B cell (primary cell): ENCODE measurements around the gene RNF126. TPM values are rescaled to one million over a fixed set of nuclear protein-coding genes. Genes with fewer than 3 reads are reported as not detected.
A peak's percentile ranks its signal among the peaks of the same experiment; 100 is the strongest.

Experiments
- ATAC-seq: fragments of 200-7000 bp; cut with Tn5 transposase; one replicate; pipeline ENCODE4 v1.10.0; 2021; ENCODE audit warnings: low read depth, mild to moderate bottlenecking, moderate number of reproducible peaks, moderate library complexity
- CTCF ChIA-PET: fragments of 350-600 bp; sonication (Branson Sonifier 250); formaldehyde crosslinking; loops from one replicate; lab custom pipeline; 2021; ENCODE audit warnings: antibody characterized with exemption, inconsistent platforms; lab: Charles Lee
- POLR2A ChIA-PET: fragments of 350-600 bp; sonication (Branson Sonifier 250); formaldehyde crosslinking; loops from one replicate; lab custom pipeline; 2021; ENCODE audit warnings: antibody characterized with exemption; lab: Charles Lee
- DNase-seq: peaks from one replicate; pipeline ENCODE4 v3.0.0; 2013
- H2AFZ ChIP-seq: 2 replicates; pipeline ENCODE4 v1.6.1; 2012; ENCODE audit warnings: mild to moderate bottlenecking, low read depth, low read length; ENCODE audit not compliant: insufficient read depth, poor library complexity, severe bottlenecking
- H3K27ac ChIP-seq, 2 donors: 1 replicate in 1 of 2; 2 replicates in 1 of 2; pipeline ENCODE4 v1.5.1; 2012 to 2013; ENCODE audit warnings: low read length in 2 of 2, mild to moderate bottlenecking in 2 of 2, moderate library complexity in 1 of 2
- H3K27me3 ChIP-seq, 4 experiments: fragments of 200-600 bp in 1 of 4; sonication (generic) in 1 of 4; replicated peaks in 1 of 4; 1 replicate in 2 of 4; 2 replicates in 2 of 4; pipeline versions ENCODE4 v1.6.1 to v1.7.0; 2013 to 2016; ENCODE audit warnings: low read length in 3 of 4, mild to moderate bottlenecking in 2 of 4, mixed read lengths in 1 of 4, moderate library complexity in 1 of 4; ENCODE audit not compliant: insufficient read depth in 4 of 4, control insufficient read depth in 3 of 4; ENCODE audit errors: control extremely low read depth in 1 of 4
- H3K36me3 ChIP-seq, 2 experiments: replicated peaks in 1 of 2; 1 replicate in 1 of 2; 2 replicates in 1 of 2; pipeline versions ENCODE4 v1.6.1 to v1.7.1; 2013; ENCODE audit warnings: low read length in 1 of 2; ENCODE audit not compliant: insufficient read depth in 2 of 2, control insufficient read depth in 1 of 2; ENCODE audit errors: control extremely low read depth in 1 of 2, extremely low read depth in 1 of 2
- H3K4me1 ChIP-seq, 2 donors: fragments of 200-600 bp in 1 of 2; sonication (generic) in 1 of 2; 1 replicate in 1 of 2; 2 replicates in 1 of 2; pipeline versions ENCODE4 v1.5.1 to v1.6.1; 2013 to 2017; ENCODE audit warnings: low read length in 2 of 2; ENCODE audit not compliant: control insufficient read depth in 2 of 2, insufficient read depth in 2 of 2
- H3K4me2 ChIP-seq: replicated peaks from 2 replicates; pipeline ENCODE3; 2012; ENCODE audit warnings: mild to moderate bottlenecking, low read depth, low read length; ENCODE audit not compliant: poor library complexity, severe bottlenecking
- H3K4me3 ChIP-seq, 5 experiments: fragments of 200-600 bp in 1 of 5; sonication (generic) in 1 of 5; 1 replicate in 3 of 5; 2 replicates in 2 of 5; pipeline versions ENCODE4 v1.5.1 to v1.7.0; 2011 to 2016; ENCODE audit warnings: low read length in 4 of 5, mild to moderate bottlenecking in 4 of 5, low read depth in 2 of 5, control low read depth in 1 of 5, moderate library complexity in 1 of 5; ENCODE audit not compliant: insufficient read depth in 1 of 5; ENCODE audit errors: control extremely low read depth in 1 of 5, extremely low read depth in 1 of 5
- H3K79me2 ChIP-seq: fragments of 200-600 bp; sonication (generic); one replicate; pipeline ENCODE4 v1.6.0; 2016; ENCODE audit warnings: low read length; ENCODE audit not compliant: control insufficient read depth, insufficient read depth
- H3K9ac ChIP-seq: fragments of 200-600 bp; sonication (generic); 2 replicates; pipeline ENCODE4 v1.6.1; 2017; ENCODE audit warnings: mild to moderate bottlenecking, low read length, moderate library complexity
- H3K9me3 ChIP-seq, 3 donors: one replicate each; pipeline versions ENCODE4 v1.6.1 to v1.7.1; 2013; ENCODE audit warnings: low read length in 2 of 3; ENCODE audit not compliant: control insufficient read depth in 2 of 3, insufficient read depth in 1 of 3; ENCODE audit errors: control extremely low read depth in 1 of 3
- H4K20me1 ChIP-seq: 2 replicates; pipeline ENCODE4 v1.6.0; 2012; ENCODE audit warnings: mild to moderate bottlenecking, low read length; ENCODE audit not compliant: insufficient read depth, control insufficient read depth, poor library complexity, severe bottlenecking
- H3K27ac Mint-ChIP-seq: one replicate; pipeline ENCODE4 v1.8.0; 2021; ENCODE audit warnings: mixed read lengths
- H3K27me3 Mint-ChIP-seq: one replicate; pipeline ENCODE4 v1.8.0; 2021; ENCODE audit warnings: mixed read lengths
- H3K4me1 Mint-ChIP-seq: one replicate; pipeline ENCODE4 v1.8.0; 2021; ENCODE audit warnings: mixed read lengths
- H3K4me3 Mint-ChIP-seq: one replicate; pipeline ENCODE4 v1.8.0; 2021; ENCODE audit warnings: mixed read lengths
- H3K9me3 Mint-ChIP-seq: one replicate; pipeline ENCODE4 v1.8.0; 2022; ENCODE audit warnings: mixed read lengths; ENCODE audit not compliant: insufficient read depth
- EZH2 ChIP-seq: IDR thresholded peaks from 2 replicates; pipeline ENCODE4 v1.6.1; 2012; ENCODE audit warnings: borderline replicate concordance, low read depth, mild to moderate bottlenecking, moderate library complexity, low read length; ENCODE audit not compliant: insufficient read depth, poor library complexity, severe bottlenecking
- WGBS: methylation state at CpG from one replicate; pipeline ENCODE4 v1.1.5; 2013; ENCODE audit warnings: missing lambda C conversion rate; ENCODE audit not compliant: insufficient coverage; 5-methylcytosine and 5-hydroxymethylcytosine counted together
- intact Hi-C: fragments of 100-400 bp; cut with micrococcal nuclease; formaldehyde crosslinking; loops from one replicate; pipeline ENCODE4 v1.10.0; 2022
- polyA plus RNA-seq: library from polyadenylated mRNA; depleted of rRNA; stranded (reverse); fragments of >200 nt; gene quantifications from 2 replicates; pipeline ENCODE4 v1.2.3, GENCODE V29; 2012
- total RNA-seq, 2 donors: library from RNA; stranded (reverse); fragments of 120-200 nt in 1 of 2; gene quantifications; 1 replicate in 1 of 2; 2 replicates in 1 of 2; pipeline versions ENCODE4 v1.2.3 to v1.2.4, GENCODE V29; 2013 to 2022
- TF ChIP-seq, protein P1 (sequence below): fragments of 200-600 bp; IDR thresholded peaks from one replicate; pipeline ENCODE4 v1.8.0; 2022; ENCODE audit warnings: antibody characterized with exemption, mild to moderate bottlenecking

RNF126 gene
- total and polyA plus RNA-seq, 2 donors (not counting 1 experiment from before 2014, with no cell fraction given): 74.3 to 118 TPM

DNA sequence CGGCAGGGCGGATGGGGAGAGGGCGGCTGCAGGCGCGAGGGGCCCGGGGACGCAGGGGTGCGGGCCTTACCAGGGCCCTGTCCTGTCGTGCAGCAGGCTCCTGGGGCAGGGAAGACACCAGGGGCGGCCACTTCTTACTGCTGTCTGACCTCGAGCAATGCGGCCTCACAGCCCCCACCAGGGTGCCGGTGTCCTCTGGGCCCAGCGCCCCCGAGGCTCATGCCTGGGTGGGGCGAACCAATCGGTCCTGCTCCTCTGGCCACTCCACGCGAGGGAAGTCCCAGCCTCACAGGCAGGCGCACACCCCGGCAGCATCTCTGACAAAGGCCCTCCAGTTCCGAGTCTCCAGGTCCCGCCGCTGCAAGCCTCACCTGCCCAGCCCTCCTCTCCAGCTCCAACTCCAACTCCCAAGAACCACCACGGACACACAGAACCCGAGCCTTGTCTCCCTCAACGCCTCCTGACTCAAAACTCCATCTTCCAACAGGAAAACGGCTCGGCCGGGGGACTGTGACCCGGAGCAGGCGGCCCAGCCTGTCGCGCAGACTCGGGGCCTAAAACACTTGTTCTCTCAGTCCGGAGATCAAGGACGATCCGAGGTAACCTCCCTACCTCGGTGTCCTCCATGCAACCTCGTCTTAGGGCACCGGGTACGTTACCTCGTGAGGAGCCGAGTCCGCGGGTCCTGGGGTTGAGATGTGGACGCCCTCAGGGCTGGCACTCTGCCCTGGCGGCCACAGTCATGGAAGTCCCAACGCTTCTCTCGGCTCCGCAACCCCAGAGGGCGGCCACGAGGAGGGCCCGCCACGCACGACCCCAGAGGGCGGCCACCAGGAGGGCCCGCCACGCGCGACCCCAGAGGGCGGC is 16.9 kb downstream of the RNF126 start:
- Mint-ChIP-seq H3K27me3 (no peaks in the 10 kb centered on the region), H3K4me3 (no peak overlapping the region), H3K4me1 (peaks cover 11% of the 10 kb centered on the region), H3K27ac (peak overlapping the region; percentile 78), H3K9me3 (no peaks in the 10 kb centered on the region)
- intact Hi-C loops: loop anchor here (2.0 kb wide), 1 partner anchor 15 kb away; no protein-coding TSS in a partner anchor
- no peak overlapping the region for H3K4me3 ChIP-seq
- H3K27ac ChIP-seq: no peak overlapping the region
- TF ChIP-seq EZH2: no peak
- TF ChIP-seq, protein P1, sequence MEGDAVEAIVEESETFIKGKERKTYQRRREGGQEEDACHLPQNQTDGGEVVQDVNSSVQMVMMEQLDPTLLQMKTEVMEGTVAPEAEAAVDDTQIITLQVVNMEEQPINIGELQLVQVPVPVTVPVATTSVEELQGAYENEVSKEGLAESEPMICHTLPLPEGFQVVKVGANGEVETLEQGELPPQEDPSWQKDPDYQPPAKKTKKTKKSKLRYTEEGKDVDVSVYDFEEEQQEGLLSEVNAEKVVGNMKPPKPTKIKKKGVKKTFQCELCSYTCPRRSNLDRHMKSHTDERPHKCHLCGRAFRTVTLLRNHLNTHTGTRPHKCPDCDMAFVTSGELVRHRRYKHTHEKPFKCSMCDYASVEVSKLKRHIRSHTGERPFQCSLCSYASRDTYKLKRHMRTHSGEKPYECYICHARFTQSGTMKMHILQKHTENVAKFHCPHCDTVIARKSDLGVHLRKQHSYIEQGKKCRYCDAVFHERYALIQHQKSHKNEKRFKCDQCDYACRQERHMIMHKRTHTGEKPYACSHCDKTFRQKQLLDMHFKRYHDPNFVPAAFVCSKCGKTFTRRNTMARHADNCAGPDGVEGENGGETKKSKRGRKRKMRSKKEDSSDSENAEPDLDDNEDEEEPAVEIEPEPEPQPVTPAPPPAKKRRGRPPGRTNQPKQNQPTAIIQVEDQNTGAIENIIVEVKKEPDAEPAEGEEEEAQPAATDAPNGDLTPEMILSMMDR: no peak
- H3K27me3 ChIP-seq: no peaks in the 10 kb centered on the region
- ATAC-seq (no peak), DNase-seq (no peak)
- ChIA-PET CTCF (no interaction called here), POLR2A (no interaction called here)
- H4K20me1 ChIP-seq: peaks cover 67% of the 10 kb centered on the region
- no peaks in the 10 kb centered on the region for H3K9me3 ChIP-seq
- H3K9ac ChIP-seq: no peak overlapping the region
- no peak overlapping the region for H2AFZ ChIP-seq
- peaks cover 11% of the 10 kb centered on the region for H3K79me2 ChIP-seq
- WGBS: 97% methylated on average over 59 of the region's 62 CpGs
- no peaks in the 10 kb centered on the region for H3K4me1 ChIP-seq
- no peak overlapping the region for H3K4me2 ChIP-seq
- H3K36me3 ChIP-seq: peaks cover 0 to 35% of the 10 kb centered on the region in 2 experiments

DNA sequence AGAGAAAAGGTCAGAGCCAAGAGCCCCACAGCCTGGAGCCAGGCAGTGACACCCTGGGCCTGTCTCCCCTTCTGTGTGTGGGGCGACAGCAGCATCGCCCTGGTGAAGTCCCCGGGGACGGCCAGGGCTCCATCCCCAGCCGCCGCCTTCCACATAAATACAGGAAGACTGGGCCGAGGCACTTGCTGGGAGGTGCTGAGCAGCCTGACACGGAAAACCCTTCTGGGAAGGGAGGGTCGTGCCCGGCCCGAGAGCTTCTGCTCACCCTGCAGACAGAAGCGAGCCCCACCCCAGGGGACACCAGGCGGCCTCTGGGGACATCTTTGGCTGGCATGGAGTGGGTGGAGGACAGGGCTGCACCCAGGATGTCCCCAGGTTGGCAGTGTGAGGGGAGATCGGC is 18.2 kb downstream of the RNF126 start:
- Histone ChIP-seq H3K79me2 (no peaks in the 10 kb centered on the region), H3K4me1 (peaks cover 0 to 10% of the 10 kb centered on the region in 2 donors), H3K9ac (no peak overlapping the region), H3K27ac (peak overlapping the region in 1 of 2 donors; percentile 43), H2AFZ (no peak overlapping the region), H4K20me1 (peaks cover 54% of the 10 kb centered on the region), H3K4me3 (no peak overlapping the region), H3K4me2 (no peak overlapping the region), H3K9me3 (no peaks in the 10 kb centered on the region), H3K27me3 (no peaks in the 10 kb centered on the region), H3K36me3 (peaks cover 0 to 26% of the 10 kb centered on the region in 2 experiments)
- DNase-seq (no peak), ATAC-seq (no peak)
- TF ChIP-seq, protein P1: no peak
- no peak for TF ChIP-seq EZH2
- H3K27me3 Mint-ChIP-seq: no peaks in the 10 kb centered on the region
- intact Hi-C loops: no loop called here
- ChIA-PET CTCF (no interaction called here), POLR2A (no interaction called here)
- H3K27ac Mint-ChIP-seq: peak overlapping the region; percentile 70
- no peak overlapping the region for H3K4me3 Mint-ChIP-seq
- WGBS: 73% methylated on average over 8 of the region's 14 CpGs
- H3K4me1 Mint-ChIP-seq: peaks cover 11% of the 10 kb centered on the region
- no peaks in the 10 kb centered on the region for H3K9me3 Mint-ChIP-seq
